Left cardiac atrium (tissue), 4 donors: ENCODE data around the gene L3MBTL3. TPM values are rescaled to one million over a fixed set of nuclear protein-coding genes. Genes with fewer than 3 reads are reported as not detected.
"Not testable (repeated sequence)": the region's sequence is repeated elsewhere in the genome, so short reads cannot be mapped to it uniquely, and the experiment has no call there.

ENCODE experiments used
- ATAC-seq, 2 donors: fragments of 200-7000 bp; cut with Tn5 transposase; one replicate each; pipeline ENCODE4 v1.9.1; 2020; ENCODE audit warnings: mild to moderate bottlenecking in 2 of 2, moderate library complexity in 2 of 2
- DNase-seq: peaks from one replicate; pipeline ENCODE4 v3.0.0-alpha.2; 2020
- intact Hi-C, 2 donors: fragments of 100-400 bp; cut with DNase I; formaldehyde crosslinking; loops; one replicate each; pipeline versions ENCODE4 v1.14.1 to v1.15.1; 2022 to 2023
- total RNA-seq, 2 donors: library from RNA; stranded (reverse); fragmentation: NEBNext Ultra II Directional; extraction: Animal tissue kit (Norgen Biotek cat#: 25700); gene quantifications; one replicate each; pipeline ENCODE4 v1.2.1, GENCODE V29; 2021
- donor health status: DM: no; HTN: yes; CAD: no.
- donor health status: DM: no; HTN: yes; CAD: no; lungs with severe emphysema.
- donor health status: DM: yes; HTN: yes; CAD: no.
- donor health status: Dilated cardiomyopathy.

Gene L3MBTL3
- total RNA-seq, 2 donors from 2014 or later, result 3.7 to 3.8 TPM

GRCh38 chr6:130065609-130066156 is 47.3 kb downstream of the L3MBTL3 start:
- ATAC-seq, result no peak
- DNase-seq, result no peak
- intact Hi-C loops, result no loop called here

GRCh38 chr6:130069485-130069884 is 51.1 kb downstream of the L3MBTL3 start:
- intact Hi-C loops, result no loop called here
- DNase-seq (no peak), ATAC-seq (peak in 1 of 2 donors; percentile 80)

- intact Hi-C loops, result no loop called here
- DNase-seq (no peak), ATAC-seq (peak in 1 of 2 donors; percentile 76)
Measured at GRCh38 chr6:130070326-130070725, 51.9 kb downstream of the L3MBTL3 start.

- DNase-seq (no peak), ATAC-seq (no peak)
- intact Hi-C loops, result no loop called here
Measured at GRCh38 chr6:130070792-130071191, 52.4 kb downstream of the L3MBTL3 start.

- intact Hi-C loops, result no loop called here
- ATAC-seq, result no peak
- no peak for DNase-seq
Measured at GRCh38 chr6:130075879-130076460, 57.6 kb downstream of the L3MBTL3 start.

GRCh38 chr6:130076512-130076911 is 58.1 kb downstream of the L3MBTL3 start:
- ATAC-seq, result no peak
- intact Hi-C loops, result no loop called here
- no peak for DNase-seq

GRCh38 chr6:130090796-130091195 is 72.4 kb downstream of the L3MBTL3 start:
- DNase-seq, result no peak
- intact Hi-C loops, result no loop called here
- ATAC-seq, result no peak

- intact Hi-C loops, result no loop called here
- ATAC-seq (no peak), DNase-seq (no peak)
Measured at GRCh38 chr6:130093546-130093945, 75.2 kb downstream of the L3MBTL3 start.

- DNase-seq (no peak), ATAC-seq (no peak)
- intact Hi-C loops, result no loop called here
Measured at GRCh38 chr6:130098317-130098716, 79.9 kb downstream of the L3MBTL3 start.

- DNase-seq (no peak), ATAC-seq (no peak)
- intact Hi-C loops, result no loop called here
Measured at GRCh38 chr6:130099119-130099518, 80.7 kb downstream of the L3MBTL3 start.

GRCh38 chr6:130105996-130106704 is 87.8 kb downstream of the L3MBTL3 start:
- ATAC-seq, result no peak
- intact Hi-C loops, result no loop called here
- DNase-seq, result no peak

GRCh38 chr6:130107710-130108109 is 89.3 kb downstream of the L3MBTL3 start:
- ATAC-seq (no peak), DNase-seq (no peak)
- intact Hi-C loops, result no loop called here

GRCh38 chr6:130111031-130111430 is 92.7 kb downstream of the L3MBTL3 start:
- ATAC-seq (no peak), DNase-seq (no peak)
- intact Hi-C loops, result no loop called here

- DNase-seq, result no peak
- intact Hi-C loops, result no loop called here
- ATAC-seq, result no peak
Measured at GRCh38 chr6:130113201-130113710, 94.9 kb downstream of the L3MBTL3 start.

- DNase-seq (no peak), ATAC-seq (no peak)
- intact Hi-C loops, result no loop called here
Measured at GRCh38 chr6:130115036-130115435, 96.7 kb downstream of the L3MBTL3 start.

GRCh38 chr6:130116273-130116672 is 97.9 kb downstream of the L3MBTL3 start:
- ATAC-seq, result no peak
- DNase-seq, result no peak
- intact Hi-C loops, result no loop called here

GRCh38 chr6:130117187-130117701 is 98.9 kb downstream of the L3MBTL3 start:
- intact Hi-C loops, ATAC-seq, DNase-seq: not testable (repeated sequence)

GRCh38 chr6:130118236-130118635 is 99.9 kb downstream of the L3MBTL3 start:
- intact Hi-C loops, result no loop called here
- DNase-seq (no peak), ATAC-seq (no peak)

GRCh38 chr6:130119211-130119610 is 100.8 kb downstream of the L3MBTL3 start:
- intact Hi-C loops, result no loop called here
- DNase-seq (no peak), ATAC-seq (no peak)

GRCh38 chr6:130120731-130121130 is 102.3 kb downstream of the L3MBTL3 start:
- intact Hi-C loops, result no loop called here
- DNase-seq (no peak), ATAC-seq (no peak)
